OCI-LY3 (cell line): ENCODE results near the gene EXOC3L1.

Experiments
- CTCF ChIP-seq: fragments of 200-600, 300-600 bp; sonication (generic); IDR thresholded peaks from 2 replicates; pipeline ENCODE4 v1.5.1; 2014; ENCODE audit warnings: antibody characterized with exemption, low read length, low read depth
- EZH2phosphoT487 ChIP-seq: fragments of 200-600 bp; shearing (Covaris generic); IDR thresholded peaks from 2 replicates; pipeline ENCODE4 v1.6.1; 2018; ENCODE audit warnings: antibody characterized with exemption, mixed run types, low read depth

GRCh38 chr16:67236563-67237395 lies 46.8 kb upstream of the EXOC3L1 start:
- TF ChIP-seq CTCF (no peak), EZH2phosphoT487 (no peak)
